ENCODE measurements around the gene ADAM15.

Gene ADAM15

GRCh38 chr1:155086856-155087535, 35.9 kb downstream of the ADAM15 start:
- no peak for DNase-seq (ENCODE audit: low spot score)

DNA sequence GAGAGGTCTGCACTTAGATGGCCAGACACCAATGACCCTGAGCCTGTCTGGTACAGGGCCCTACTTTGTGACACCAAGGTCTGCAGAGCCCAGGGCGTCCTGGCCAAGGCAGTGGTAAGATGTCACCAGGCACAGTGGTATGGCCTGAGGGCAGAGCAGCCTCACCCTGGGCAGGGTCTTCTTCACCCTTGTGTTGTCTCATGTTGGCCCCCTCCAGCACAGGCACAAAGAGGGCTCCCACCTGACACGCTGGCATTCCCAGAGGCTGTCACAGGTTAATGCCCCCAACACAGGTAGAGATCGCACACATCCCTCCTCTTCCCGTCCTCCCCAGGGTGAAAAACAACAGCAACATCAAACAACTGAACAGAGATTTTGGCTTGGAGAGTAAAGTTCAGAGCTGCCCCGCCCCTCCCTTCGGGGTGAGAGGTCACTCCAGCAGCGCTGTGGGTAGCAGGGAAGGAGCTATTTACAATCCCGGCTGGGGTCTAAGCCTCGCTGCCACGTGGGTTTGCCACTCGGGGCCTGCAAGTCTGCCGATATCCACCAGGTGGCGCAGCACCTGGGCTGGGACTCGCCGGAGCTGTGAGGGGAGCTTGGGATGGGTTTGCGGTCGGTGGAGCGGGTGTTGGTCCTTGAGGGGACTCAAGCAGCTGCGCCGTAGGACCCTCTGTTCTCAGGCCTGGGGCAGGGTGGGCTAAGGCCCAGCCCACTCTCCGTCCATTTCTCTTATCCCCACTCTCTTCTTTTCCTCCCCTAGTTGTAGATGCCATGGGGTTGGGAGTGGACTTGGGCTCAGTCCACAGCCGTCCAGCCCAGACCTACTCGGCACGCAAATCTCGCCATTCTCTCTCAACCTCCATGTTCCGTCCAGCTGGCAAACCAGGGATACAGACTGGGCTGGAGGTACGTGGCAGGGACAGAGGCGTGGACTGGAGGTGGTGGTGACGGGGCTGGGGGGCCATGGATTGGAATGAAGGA, 40.2 kb downstream of the ADAM15 start:
- peak; percentile 86 for DNase-seq (ENCODE audit: low spot score)

- no peak for DNase-seq (ENCODE audit: low spot score)
These were observed 41.0 kb downstream of the ADAM15 start for GRCh38 chr1:155092131-155092530.

DNA sequence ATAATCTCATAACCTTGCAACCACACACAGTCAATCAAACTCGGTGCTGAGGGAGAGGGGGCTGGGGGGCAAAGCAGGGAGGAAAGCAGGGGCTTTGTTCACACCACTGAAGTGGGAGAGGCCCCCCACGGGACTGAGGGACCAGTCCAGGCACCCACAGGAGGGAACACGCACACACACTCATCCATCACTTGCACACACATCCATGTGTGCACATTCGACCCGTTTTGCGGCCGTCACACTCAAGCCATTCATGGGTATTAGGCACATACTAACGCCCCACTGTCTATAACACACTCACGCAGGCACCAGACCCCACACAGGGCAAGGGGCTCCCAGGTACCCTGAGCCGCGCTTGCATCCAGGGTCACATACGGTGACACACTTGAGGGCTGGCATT, 41.5 kb downstream of the ADAM15 start:
- no peak for DNase-seq (ENCODE audit: low spot score)

GRCh38 chr1:155093911-155094621, 43.0 kb downstream of the ADAM15 start:
- DNase-seq (ENCODE audit: low spot score) = peak; percentile 48

GRCh38 chr1:155094622-155094948, 43.5 kb downstream of the ADAM15 start:
- no peak for DNase-seq (ENCODE audit: low spot score)

DNA sequence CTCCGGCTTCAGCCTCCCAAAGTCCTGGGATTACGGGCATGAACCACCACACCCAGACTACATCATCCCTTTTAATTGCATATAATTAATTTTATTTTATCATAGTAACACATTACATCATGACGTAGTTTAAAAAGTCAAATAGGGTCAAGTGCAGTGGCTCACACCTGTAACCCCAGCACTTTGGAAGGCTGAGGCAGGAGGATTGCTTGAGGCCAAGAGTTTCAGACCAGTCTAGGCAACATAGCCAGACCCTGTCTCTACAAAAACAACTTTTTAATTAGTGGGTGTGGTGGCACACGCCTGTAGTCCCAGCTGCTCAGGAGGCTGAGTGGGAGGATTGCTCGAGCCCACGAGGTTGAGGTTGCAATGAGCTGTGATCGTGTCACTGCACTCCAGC, 48.2 kb downstream of the ADAM15 start:
- no peak for DNase-seq (ENCODE audit: low spot score)

DNA sequence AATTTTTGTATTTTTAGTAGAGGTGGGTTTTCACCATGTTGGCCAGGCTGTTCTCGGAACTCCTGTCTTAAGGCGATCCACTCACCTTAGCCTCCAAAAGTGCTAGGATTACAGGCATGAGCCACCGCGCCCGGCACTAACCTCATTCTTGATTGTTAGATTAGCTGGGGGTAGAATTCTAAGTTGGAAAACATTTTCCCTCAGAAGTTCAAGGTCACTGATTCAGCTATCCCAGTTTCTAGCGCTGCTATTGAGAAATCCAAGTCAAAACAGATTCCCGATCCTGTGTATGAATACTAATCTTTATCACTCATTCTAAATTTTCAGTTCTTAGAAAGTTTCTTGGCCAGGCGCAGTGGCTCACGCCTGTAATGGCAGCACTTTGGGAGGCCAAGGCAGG, 52.2 kb downstream of the ADAM15 start:
- no peak for DNase-seq (ENCODE audit: low spot score)

GRCh38 chr1:155104605-155105534, 53.8 kb downstream of the ADAM15 start:
- no peak for DNase-seq (ENCODE audit: low spot score)

- DNase-seq (ENCODE audit: low spot score) = no peak
These were observed 54.5 kb downstream of the ADAM15 start for GRCh38 chr1:155105604-155106011.

- no peak for DNase-seq (ENCODE audit: low spot score)
These were observed 55.7 kb downstream of the ADAM15 start for GRCh38 chr1:155106862-155107261.

- DNase-seq (ENCODE audit: low spot score) = no peak
These were observed 56.5 kb downstream of the ADAM15 start for GRCh38 chr1:155107309-155108264.

DNA sequence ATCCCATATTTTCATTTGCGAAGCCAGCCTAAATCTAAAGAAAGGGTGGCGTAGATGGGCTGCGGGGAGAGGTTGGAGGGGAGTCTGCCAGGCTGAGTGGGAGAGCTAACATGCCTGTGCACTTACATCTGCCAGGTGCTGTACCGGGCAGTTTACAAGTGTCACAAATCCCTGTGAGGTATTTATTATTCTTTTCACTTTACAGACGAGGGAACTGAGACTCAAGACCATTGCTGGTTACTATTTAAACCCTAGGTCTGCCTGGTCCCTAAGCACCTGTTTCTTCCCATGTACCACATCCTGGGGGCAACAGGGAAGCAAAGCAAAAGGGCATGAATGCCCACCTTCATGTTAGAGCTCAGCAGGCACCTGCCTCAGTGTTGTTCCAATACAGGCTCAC, 57.2 kb downstream of the ADAM15 start:
- DNase-seq (ENCODE audit: low spot score) = no peak

- DNase-seq (ENCODE audit: low spot score) = no peak
These were observed 59.3 kb downstream of the ADAM15 start for GRCh38 chr1:155110381-155110780.

DNA sequence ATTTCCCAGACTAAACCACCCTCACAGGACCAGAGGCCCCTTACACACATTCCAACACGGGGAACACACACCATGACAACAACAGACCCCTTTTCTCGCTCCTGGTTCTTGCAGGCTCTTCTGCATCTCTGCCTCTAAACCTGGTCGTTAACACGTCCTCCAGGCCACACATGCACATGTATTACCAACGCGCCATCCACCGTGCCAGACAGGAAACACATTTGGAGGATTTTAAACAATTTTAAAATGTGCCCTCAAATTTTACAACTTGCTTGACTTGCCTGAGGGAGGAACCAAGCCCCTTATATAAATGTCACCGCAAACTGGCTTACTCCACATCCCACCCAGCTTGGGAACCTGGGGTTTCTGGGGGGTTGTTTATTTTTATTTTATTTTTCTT, 59.7 kb downstream of the ADAM15 start:
- no peak for DNase-seq (ENCODE audit: low spot score)
